Peyer's patch (tissue), 4 donors: Measurements from ENCODE around the gene MBNL2.

Source experiments
- POLR2A ChIP-seq, 2 donors: fragments of 450-650 bp; IDR thresholded peaks; one replicate each; pipeline ENCODE4 v1.5.1; 2017; ENCODE audit warnings: antibody characterized with exemption in 2 of 2, mild to moderate bottlenecking in 2 of 2, moderate library complexity in 2 of 2
- TF ChIP-seq, protein P1 (sequence below), 6 experiments: fragments of 450-650 bp in 4 of 6; fragments of 200-600 bp in 2 of 6; sonication (generic) in 1 of 6; IDR thresholded peaks; one replicate each; pipeline ENCODE4 v1.5.1; 2017 to 2019; ENCODE audit warnings: antibody characterized with exemption in 6 of 6, mild to moderate bottlenecking in 3 of 6, moderate library complexity in 1 of 6

DNA sequence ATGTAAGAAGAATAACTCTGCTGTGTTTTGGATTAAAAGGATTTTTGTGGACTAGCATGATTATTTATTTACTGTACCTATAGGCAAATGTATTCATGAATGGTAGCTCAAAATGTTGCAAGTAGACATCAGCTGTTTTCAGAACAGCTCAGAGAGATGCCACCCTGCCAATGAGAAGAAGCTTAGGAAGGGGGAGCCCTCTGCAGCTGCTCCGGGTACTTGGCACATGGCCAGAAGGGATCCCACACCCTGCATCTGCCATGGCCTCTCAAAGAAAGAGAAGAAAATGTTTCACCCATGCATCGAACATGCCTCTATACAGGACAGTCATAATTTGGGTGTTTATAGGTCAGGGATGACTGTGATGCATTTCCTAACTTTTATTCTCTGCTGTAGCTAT, 30.5 kb upstream of the MBNL2 start:
- TF ChIP-seq, protein P1, sequence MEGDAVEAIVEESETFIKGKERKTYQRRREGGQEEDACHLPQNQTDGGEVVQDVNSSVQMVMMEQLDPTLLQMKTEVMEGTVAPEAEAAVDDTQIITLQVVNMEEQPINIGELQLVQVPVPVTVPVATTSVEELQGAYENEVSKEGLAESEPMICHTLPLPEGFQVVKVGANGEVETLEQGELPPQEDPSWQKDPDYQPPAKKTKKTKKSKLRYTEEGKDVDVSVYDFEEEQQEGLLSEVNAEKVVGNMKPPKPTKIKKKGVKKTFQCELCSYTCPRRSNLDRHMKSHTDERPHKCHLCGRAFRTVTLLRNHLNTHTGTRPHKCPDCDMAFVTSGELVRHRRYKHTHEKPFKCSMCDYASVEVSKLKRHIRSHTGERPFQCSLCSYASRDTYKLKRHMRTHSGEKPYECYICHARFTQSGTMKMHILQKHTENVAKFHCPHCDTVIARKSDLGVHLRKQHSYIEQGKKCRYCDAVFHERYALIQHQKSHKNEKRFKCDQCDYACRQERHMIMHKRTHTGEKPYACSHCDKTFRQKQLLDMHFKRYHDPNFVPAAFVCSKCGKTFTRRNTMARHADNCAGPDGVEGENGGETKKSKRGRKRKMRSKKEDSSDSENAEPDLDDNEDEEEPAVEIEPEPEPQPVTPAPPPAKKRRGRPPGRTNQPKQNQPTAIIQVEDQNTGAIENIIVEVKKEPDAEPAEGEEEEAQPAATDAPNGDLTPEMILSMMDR (IDR thresholded peaks at IDR 0.05), result no peak
- no peak for TF ChIP-seq POLR2A (IDR thresholded peaks at IDR 0.05)
